Breast epithelium (tissue), 4 donors: ENCODE results near the gene MAPK14. TPM values are rescaled to one million over a fixed set of nuclear protein-coding genes. Genes with fewer than 3 reads are reported as not detected.
A peak's percentile ranks its signal among the peaks of the same experiment; 100 is the strongest.

Experiments
- DNase-seq, 2 donors: peaks; one replicate each; pipeline ENCODE4 v3.0.0-alpha.2; 2019; ENCODE audit warnings: low spot score in 2 of 2
- H3K27ac ChIP-seq, 2 donors: fragments of 200-600 bp; sonication (generic) in 1 of 2; one replicate each; pipeline ENCODE4 v1.5.1; 2016 to 2019; ENCODE audit warnings: mild to moderate bottlenecking in 1 of 2
- H3K27me3 ChIP-seq, 2 donors: fragments of 200-600 bp; sonication (generic) in 1 of 2; one replicate each; pipeline versions ENCODE4 v1.5.1 to v1.6.0; 2017 to 2019; ENCODE audit warnings: control low read depth in 1 of 2, mild to moderate bottlenecking in 1 of 2
- H3K36me3 ChIP-seq: fragments of 200-600 bp; one replicate; pipeline ENCODE4 v1.5.1; 2019
- H3K4me1 ChIP-seq, 2 donors: fragments of 200-600 bp; sonication (generic); one replicate each; pipeline ENCODE4 v1.5.1; 2016 to 2019; ENCODE audit warnings: control low read depth in 1 of 2
- H3K4me3 ChIP-seq, 3 donors: fragments of 200-600 bp; sonication (generic); 1 replicate in 2 of 3; 2 replicates in 1 of 3; pipeline ENCODE4 v1.5.1; 2016 to 2019; ENCODE audit warnings: mild to moderate bottlenecking in 3 of 3, moderate library complexity in 2 of 3
- H3K9me3 ChIP-seq, 2 donors: fragments of 200-600 bp; sonication (generic) in 1 of 2; one replicate each; pipeline ENCODE4 v1.5.1; 2016 to 2019; ENCODE audit warnings: control low read depth in 1 of 2
- CTCF ChIP-seq, 3 donors: fragments of 450-650 bp; IDR thresholded peaks; one replicate each; pipeline ENCODE4 v1.5.1; 2016 to 2017; ENCODE audit warnings: antibody characterized with exemption in 3 of 3, mild to moderate bottlenecking in 3 of 3, moderate library complexity in 3 of 3
- POLR2A ChIP-seq: fragments of 450-650 bp; IDR thresholded peaks from one replicate; pipeline ENCODE4 v1.6.1; 2016; ENCODE audit warnings: antibody characterized with exemption, mild to moderate bottlenecking, moderate library complexity
- POLR2AphosphoS5 ChIP-seq, 3 donors: sonication (generic); formaldehyde crosslinking; IDR thresholded peaks; one replicate each; pipeline ENCODE4 v1.6.1; 2017; ENCODE audit warnings: antibody characterized with exemption in 3 of 3
- intact Hi-C: fragments of 100-400 bp; cut with DNase I; formaldehyde crosslinking; loops from one replicate; pipeline ENCODE4 v1.15.1; 2023; ENCODE audit warnings: low total_unique reads
- total RNA-seq, 3 donors: library from RNA; depleted of rRNA; stranded (reverse); fragments of >200 nt; gene quantifications; one replicate each; pipeline ENCODE4 v1.1.0, GENCODE V29; 2016

Gene MAPK14
- total RNA-seq, 3 donors from 2014 or later = 72.8 to 85.6 (median 81.3) TPM

DNA sequence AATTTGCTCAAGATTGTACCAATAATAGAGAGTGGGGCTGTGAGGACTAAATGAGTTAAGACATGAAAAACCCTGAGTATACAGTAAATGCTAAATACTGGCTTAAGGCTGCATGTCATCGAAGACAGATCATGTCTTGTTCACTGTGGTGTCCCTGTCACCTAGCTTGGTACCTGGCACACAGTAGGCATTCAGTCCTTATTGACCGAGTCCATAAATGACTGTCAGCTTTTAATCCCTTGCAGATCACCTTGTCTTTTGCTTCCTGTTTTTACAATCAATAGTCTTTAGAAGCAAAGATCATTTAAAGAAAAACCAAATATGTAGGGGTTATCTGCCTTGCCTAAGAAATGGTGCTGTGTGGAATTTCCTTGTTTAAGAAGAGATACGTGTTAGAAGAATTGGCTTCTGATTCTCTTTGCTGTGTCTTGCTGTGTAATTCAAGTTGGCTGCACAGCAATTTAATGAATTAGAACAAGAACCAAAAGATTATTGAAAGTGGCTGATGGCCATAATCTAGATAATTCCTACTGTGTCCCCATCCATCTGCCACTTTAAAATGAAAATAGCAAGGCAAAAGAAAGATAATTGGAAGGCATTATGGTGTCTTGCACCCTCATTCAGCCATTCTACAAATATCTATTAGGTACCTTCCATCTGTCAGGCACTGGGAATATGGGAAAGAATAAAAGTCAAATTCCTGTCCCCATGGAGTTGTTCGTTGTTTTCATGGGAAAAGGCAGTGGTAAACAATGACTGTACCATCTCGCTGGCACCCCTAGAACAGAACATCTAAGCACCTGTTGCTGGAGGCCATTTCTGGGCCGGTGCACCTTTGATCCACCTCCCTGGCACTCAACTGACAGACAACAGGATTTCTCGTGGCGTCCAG, 90.3 kb downstream of the MAPK14 start:
- intact Hi-C loops = no loop called here
- Histone ChIP-seq H3K4me3 (no peak overlapping the region), H3K27ac (peak overlapping the region; percentile 52 to 56), H3K27me3 (no peaks in the 10 kb centered on the region), H3K4me1 (peaks cover 0 to 6% of the 10 kb centered on the region in 2 donors), H3K36me3 (no peaks in the 10 kb centered on the region), H3K9me3 (no peaks in the 10 kb centered on the region)
- no peak for TF ChIP-seq POLR2A
- no peak for TF ChIP-seq POLR2AphosphoS5 (IDR thresholded peaks at IDR 0.05)
- no peak for TF ChIP-seq CTCF (IDR thresholded peaks at IDR 0.05)
- DNase-seq = no peak

- H3K36me3 ChIP-seq = no peaks in the 10 kb centered on the region
- peak in 1 of 2 donors; percentile 45 for DNase-seq
- intact Hi-C loops = no loop called here
- no peak overlapping the region for H3K4me3 ChIP-seq
- no peaks in the 10 kb centered on the region for H3K9me3 ChIP-seq
- H3K4me1 ChIP-seq = peaks cover 0 to 6% of the 10 kb centered on the region in 2 donors
- no peaks in the 10 kb centered on the region for H3K27me3 ChIP-seq
- H3K27ac ChIP-seq = peak overlapping the region; percentile 52 to 56
- TF ChIP-seq POLR2AphosphoS5 (IDR thresholded peaks at IDR 0.05) (no peak), POLR2A (no peak), CTCF (IDR thresholded peaks at IDR 0.05) (no peak)
Observed at GRCh38 chr6:36118550-36119107, 91.0 kb downstream of the MAPK14 start.

GRCh38 chr6:36119209-36119608, 91.6 kb downstream of the MAPK14 start:
- no peak for TF ChIP-seq POLR2A
- no peak for TF ChIP-seq POLR2AphosphoS5 (IDR thresholded peaks at IDR 0.05)
- TF ChIP-seq CTCF (IDR thresholded peaks at IDR 0.05) = no peak
- intact Hi-C loops = no loop called here
- Histone ChIP-seq H3K27me3 (no peaks in the 10 kb centered on the region), H3K27ac (peak overlapping the region in 1 of 2 donors; percentile 56), H3K36me3 (no peaks in the 10 kb centered on the region), H3K9me3 (no peaks in the 10 kb centered on the region), H3K4me1 (peaks cover 0 to 6% of the 10 kb centered on the region in 2 donors), H3K4me3 (no peak overlapping the region)
- DNase-seq = no peak

- intact Hi-C loops = no loop called here
- TF ChIP-seq POLR2A = no peak
- no peak for TF ChIP-seq CTCF (IDR thresholded peaks at IDR 0.05)
- TF ChIP-seq POLR2AphosphoS5 (IDR thresholded peaks at IDR 0.05) = no peak
- Histone ChIP-seq H3K27me3 (no peaks in the 10 kb centered on the region), H3K4me3 (no peak overlapping the region), H3K27ac (peak overlapping the region; percentile 85 to 91), H3K4me1 (peaks cover 0 to 6% of the 10 kb centered on the region in 2 donors), H3K36me3 (no peaks in the 10 kb centered on the region), H3K9me3 (no peaks in the 10 kb centered on the region)
- no peak for DNase-seq
Observed at GRCh38 chr6:36120018-36120417, 92.4 kb downstream of the MAPK14 start.

- H3K36me3 ChIP-seq = no peaks in the 10 kb centered on the region
- H3K27me3 ChIP-seq = no peaks in the 10 kb centered on the region
- peak overlapping the region; percentile 85 to 91 for H3K27ac ChIP-seq
- no peaks in the 10 kb centered on the region for H3K9me3 ChIP-seq
- peak overlapping the region in 1 of 3 donors; percentile 6 for H3K4me3 ChIP-seq
- intact Hi-C loops = no loop called here
- TF ChIP-seq POLR2AphosphoS5 (IDR thresholded peaks at IDR 0.05) = peak in 1 of 3 donors; percentile 22
- no peak for TF ChIP-seq POLR2A
- no peak for TF ChIP-seq CTCF (IDR thresholded peaks at IDR 0.05)
- H3K4me1 ChIP-seq = peaks cover 0 to 6% of the 10 kb centered on the region in 2 donors
- DNase-seq = peak in 1 of 2 donors; percentile 39
Observed at GRCh38 chr6:36120539-36120938, 92.9 kb downstream of the MAPK14 start.
